Measurements from ENCODE around the gene HCAR1. TPM values are rescaled to one million over a fixed set of nuclear protein-coding genes. Genes with fewer than 3 reads are reported as not detected.

The HCAR1 gene
- total and polyA plus RNA-seq, 2 of the 4 experiments (the other 2 are of a cell fraction), result 0.03 TPM; not detected in 1

DNA sequence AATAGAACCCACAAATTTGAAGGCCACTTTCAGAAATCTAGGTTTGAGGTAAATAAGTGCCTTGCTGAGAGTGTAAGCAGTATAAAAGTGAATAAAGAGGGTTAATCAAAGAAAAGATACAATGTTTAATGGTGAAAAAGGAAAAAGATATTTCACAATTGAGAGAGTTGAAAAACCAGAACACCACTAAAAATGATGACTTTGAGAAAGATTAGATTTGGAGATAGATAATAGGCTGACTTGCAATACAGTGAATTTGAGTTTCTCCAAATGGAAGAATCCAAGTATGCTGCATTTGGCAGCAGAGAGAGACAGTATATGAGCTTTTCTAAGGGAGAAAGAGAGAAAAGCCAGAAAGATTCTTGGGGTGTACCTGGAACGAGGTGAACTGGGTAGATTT lies 24.1 kb upstream of the HCAR1 start:
- no peak overlapping the region for H2BK120ac ChIP-seq (ENCODE audit: low read depth, low read length)
- intact Hi-C loops (cut with micrococcal nuclease), result loop anchor here (10.0 kb wide), 1 partner anchor 360 kb away; no protein-coding TSS in a partner anchor
- no peak overlapping the region for H3K56ac ChIP-seq (ENCODE audit: extremely low read depth, insufficient read depth, low read length)
- dilution Hi-C loops (cut with HindIII; ENCODE audit: low sequenced_read_pairs, unreplicated experiment), result no loop called here
- no peak overlapping the region for H3K18ac ChIP-seq (ENCODE audit: low read depth, low read length)
- ATAC-seq (ENCODE audit: low read depth) (no peak), DNase-seq (no peak)
- no peaks in the 10 kb centered on the region for H3K9me3 ChIP-seq (ENCODE audit: control insufficient read depth, insufficient read depth, low read length)
- H3K23ac ChIP-seq (ENCODE audit: low read depth, low read length), result no peak overlapping the region
- H3K4ac ChIP-seq (ENCODE audit: low read depth, low read length), result no peak overlapping the region
- H2AK9ac ChIP-seq (replicated peaks; ENCODE audit: low read depth, low read length, poor library complexity), result no peak overlapping the region
- H3K4me3 ChIP-seq (ENCODE audit: insufficient read depth, low read depth, low read length), result no peak overlapping the region
- H3K36me3 ChIP-seq (ENCODE audit: control insufficient read depth, insufficient read depth, low read length), result peaks cover 20% of the 10 kb centered on the region
- TF ChIP-seq, protein P1, sequence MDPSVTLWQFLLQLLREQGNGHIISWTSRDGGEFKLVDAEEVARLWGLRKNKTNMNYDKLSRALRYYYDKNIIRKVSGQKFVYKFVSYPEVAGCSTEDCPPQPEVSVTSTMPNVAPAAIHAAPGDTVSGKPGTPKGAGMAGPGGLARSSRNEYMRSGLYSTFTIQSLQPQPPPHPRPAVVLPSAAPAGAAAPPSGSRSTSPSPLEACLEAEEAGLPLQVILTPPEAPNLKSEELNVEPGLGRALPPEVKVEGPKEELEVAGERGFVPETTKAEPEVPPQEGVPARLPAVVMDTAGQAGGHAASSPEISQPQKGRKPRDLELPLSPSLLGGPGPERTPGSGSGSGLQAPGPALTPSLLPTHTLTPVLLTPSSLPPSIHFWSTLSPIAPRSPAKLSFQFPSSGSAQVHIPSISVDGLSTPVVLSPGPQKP (IDR thresholded peaks at IDR 0.05; ENCODE audit: borderline replicate concordance, low read depth, low read length), result no peak
- WGBS, 2 experiments (ENCODE audit: extremely low coverage in 2 of 2, insufficient read length in 1 of 2), result 83% methylated on average over 1 of the region's 1 CpG; no CpG with 5 or more reads in 1 of the 2 experiments
- no peak overlapping the region for H3K14ac ChIP-seq (replicated peaks; ENCODE audit: low read depth, low read length)
- H3K4me2 ChIP-seq (ENCODE audit: low read depth, low read length), result no peak overlapping the region
- H3K9ac ChIP-seq (ENCODE audit: low read depth, low read length), result no peak overlapping the region
- no peak overlapping the region for H2BK20ac ChIP-seq (ENCODE audit: low read depth, low read length)
- H3K27me3 ChIP-seq (ENCODE audit: control insufficient read depth, insufficient read depth, low read length), result no peaks in the 10 kb centered on the region
- in situ Hi-C loops (cut with MboI; ENCODE audit: low sequenced_read_pairs), result loop anchor here (5.0 kb wide), 1 partner anchor 117 kb away; no protein-coding TSS in a partner anchor
- peaks cover 6% of the 10 kb centered on the region for H3K4me1 ChIP-seq (ENCODE audit: control insufficient read depth, insufficient read depth, low read length)
- H2BK15ac ChIP-seq (ENCODE audit: low read depth, low read length), result no peak overlapping the region
- no peak overlapping the region for H4K8ac ChIP-seq (ENCODE audit: low read depth in 2 of 2, low read length in 2 of 2)
- peaks cover 6% of the 10 kb centered on the region; the same call in 1 of the 2 replicates for H3K9me1 ChIP-seq (ENCODE audit: insufficient read depth, low read length)
- no peak overlapping the region for H4K91ac ChIP-seq (ENCODE audit: insufficient read depth, low read depth, low read length)
- H2BK5ac ChIP-seq (ENCODE audit: low read depth, low read length, poor library complexity, severe bottlenecking), result no peak overlapping the region
- ChIA-PET POLR2A (ENCODE audit: unreplicated experiment) (no interaction called here), CTCF (no interaction called here)
- BruUV-seq (replicated peaks), result no TSS peak
- peaks cover 8% of the 10 kb centered on the region for H4K20me1 ChIP-seq (ENCODE audit: insufficient read depth, low read length)
- no peak overlapping the region for H4K5ac ChIP-seq (ENCODE audit: low read depth, low read length)
- no peak overlapping the region for H2AFZ ChIP-seq (replicated peaks; ENCODE audit: low read length, poor library complexity)
- H2AK5ac ChIP-seq (ENCODE audit: low read depth, low read length), result no peak overlapping the region
- H3K79me1 ChIP-seq (ENCODE audit: low read depth in 1 of 2, low read length in 2 of 2), result peaks cover 22 to 46% of the 10 kb centered on the region in 2 experiments
- no peak overlapping the region for H3K27ac ChIP-seq (ENCODE audit: insufficient read depth, low read length)

All from IMR-90 (cell line).